HepG2 (cell line): Measurements from ENCODE around the gene SERTM2. TPM values are rescaled to one million over a fixed set of nuclear protein-coding genes. Genes with fewer than 3 reads are reported as not detected.

Experiments
- ATAC-seq: fragments of 200-7000 bp; cut with Tn5 transposase; 3 replicates; pipeline ENCODE4 v1.9.1; 2020; ENCODE audit warnings: mild to moderate bottlenecking, moderate library complexity
- BruUV-seq: library from RNA; stranded (reverse); fragments of 400-500 nt; replicated peaks from 2 replicates; lab custom pipeline; 2021; lab: Mats Ljungman, UMichigan
- CTCF ChIA-PET: fragments of 300-600 bp; formaldehyde crosslinking; extraction: SDS; loops from one replicate; lab custom pipeline; 2021; ENCODE audit warnings: low total read pairs, inconsistent platforms, low intra/inter-chr PET ratio; lab: Yijun Ruan, JAX
- POLR2A ChIA-PET: fragments of 350-600 bp; sonication (Branson Sonifier 250); formaldehyde crosslinking; loops from one replicate; lab custom pipeline; 2020; ENCODE audit warnings: antibody characterized with exemption, inconsistent platforms; lab: Yijun Ruan, JAX
- DNase-seq: peaks from one replicate; pipeline ENCODE4 v3.0.0-alpha.2; 2015; ENCODE audit warnings: low spot score
- FAIRE-seq: peaks from 3 replicates; lab custom pipeline; 2011; peaks lifted over from hg19 to GRCh38; lab: Jason Lieb, UNC
- H2AFZ ChIP-seq: one replicate; pipeline ENCODE4 v1.6.1; 2011; ENCODE audit warnings: low read length, inconsistent platforms
- H3K27ac ChIP-seq: fragments of 300-600 bp; 3 replicates; pipeline ENCODE4 v1.8.0; 2011; ENCODE audit warnings: mixed run types, mild to moderate bottlenecking, mixed read lengths, low read length, inconsistent platforms; ENCODE audit not compliant: insufficient read depth; ENCODE audit errors: extremely low read length
- H3K27me3 ChIP-seq, 2 experiments: fragments of 200-600 bp in 1 of 2; 2 replicates in 1 of 2; 3 replicates in 1 of 2; pipeline versions ENCODE4 v1.6.0 to v1.8.0; 2011; ENCODE audit warnings: low read length in 2 of 2, mild to moderate bottlenecking in 2 of 2, moderate library complexity in 2 of 2, inconsistent platforms in 1 of 2; ENCODE audit not compliant: insufficient read depth in 2 of 2, control insufficient read depth in 1 of 2
- H3K36me3 ChIP-seq, 2 experiments: fragments of 200-600 bp in 1 of 2; replicated peaks in 1 of 2; 2 replicates in 1 of 2; 3 replicates in 1 of 2; pipeline versions ENCODE4 v1.5.1 to v1.8.0; 2011; ENCODE audit warnings: low read length in 2 of 2, inconsistent platforms in 1 of 2; ENCODE audit not compliant: insufficient read depth in 2 of 2, control insufficient read depth in 1 of 2
- H3K4me1 ChIP-seq: 2 replicates; pipeline ENCODE4 v1.5.1; 2012; ENCODE audit warnings: low read length, inconsistent platforms; ENCODE audit not compliant: insufficient read depth
- H3K4me2 ChIP-seq: 2 replicates; pipeline ENCODE4 v1.6.0; 2011; ENCODE audit warnings: low read depth, low read length, inconsistent platforms
- H3K4me3 ChIP-seq, 3 experiments: fragments of 200-600 bp in 1 of 3; sonication (generic), shearing (Covaris generic) in 1 of 3; replicated peaks in 1 of 3; 2 replicates each; pipeline ENCODE4 v1.5.1; 2011 to 2016; ENCODE audit warnings: low read length in 3 of 3, inconsistent platforms in 2 of 3, low read depth in 2 of 3, mild to moderate bottlenecking in 2 of 3, control low read depth in 1 of 3, mixed read lengths in 1 of 3; ENCODE audit not compliant: insufficient read depth in 1 of 3
- H3K79me2 ChIP-seq: one replicate; pipeline ENCODE4 v1.6.1; 2011; ENCODE audit warnings: low read length, inconsistent platforms; ENCODE audit not compliant: insufficient read depth
- H3K9ac ChIP-seq: 2 replicates; pipeline ENCODE4 v1.6.0; 2011; ENCODE audit warnings: mild to moderate bottlenecking, low read depth, low read length, inconsistent platforms; ENCODE audit not compliant: insufficient read depth
- H3K9me3 ChIP-seq: 2 replicates; pipeline ENCODE4 v1.5.1; 2012; ENCODE audit warnings: mild to moderate bottlenecking, low read length
- H4K20me1 ChIP-seq: 2 replicates; pipeline ENCODE4 v1.6.0; 2011; ENCODE audit warnings: inconsistent platforms, mild to moderate bottlenecking, low read length, moderate library complexity; ENCODE audit not compliant: insufficient read depth
- ARNT ChIP-seq: fragments of 450-650 bp; IDR thresholded peaks from 2 replicates; pipeline ENCODE4 v1.6.1; 2017
- DMTF1 ChIP-seq: sonication (generic); formaldehyde crosslinking; IDR thresholded peaks from 2 replicates; pipeline ENCODE4 v1.4.0; 2020; ENCODE audit warnings: mild to moderate bottlenecking, missing genetic modification reagents
- HDAC6 ChIP-seq: fragments of 200-600 bp; sonication (generic); IDR thresholded peaks from 2 replicates; pipeline ENCODE4 v1.7.0; 2017; ENCODE audit warnings: mild to moderate bottlenecking, antibody characterized with exemption, low read length, low read depth
- HMGA1 ChIP-seq: sonication (generic); formaldehyde crosslinking; conservative IDR thresholded peaks from 2 replicates; pipeline ENCODE4 v1.4.0; 2020; ENCODE audit warnings: missing genetic modification reagents
- TAF15 ChIP-seq: fragments of 200-400 bp; formaldehyde crosslinking; IDR thresholded peaks from one replicate; pipeline ENCODE4 v1.6.1; 2018; ENCODE audit warnings: mild to moderate bottlenecking, low read depth, low read length; ENCODE audit not compliant: poor library complexity, severe bottlenecking
- ZHX2 ChIP-seq, 2 experiments: sonication (generic) in 1 of 2; formaldehyde crosslinking in 1 of 2; IDR thresholded peaks; 2 replicates each; pipeline versions ENCODE4 v1.6.1 to v1.9.0; 2014 to 2022; ENCODE audit warnings: antibody characterized with exemption in 1 of 2, borderline replicate concordance in 1 of 2, inconsistent platforms in 1 of 2, low read depth in 1 of 2, missing genetic modification reagents in 1 of 2
- in situ Hi-C: cut with HindIII; loops from 2 replicates; pipeline ENCODE4 v1.10.0; 2017; ENCODE audit warnings: low pct_unique_long_range_greater_than_20kb; ENCODE audit not compliant: extremely low pct_ligation_motif_present
- intact Hi-C: fragments of 100-400 bp; cut with micrococcal nuclease; formaldehyde crosslinking; loops from one replicate; pipeline ENCODE4 v1.10.0; 2022; ENCODE audit not compliant: unreplicated experiment
- polyA plus RNA-seq, 8 experiments: library from polyadenylated mRNA; depleted of rRNA in 3 of 8; stranded (reverse) in 7 of 8; unstranded in 1 of 8; fragments of >200 nt; fragmentation: Illumina TruSeq in 4 of 8; extraction: Trizol in 4 of 8; gene quantifications; 2 replicates each; pipeline versions ENCODE4 v1.2.1 to v1.2.3, GENCODE V29; 2011 to 2016; ENCODE audit warnings: low read depth in 4 of 8, missing spikeins in 1 of 8, mixed read lengths in 1 of 8; ENCODE audit not compliant: insufficient read depth in 1 of 8
- total RNA-seq, 5 experiments: library from RNA; depleted of rRNA; stranded (reverse); fragments of >200 nt; fragmentation: Illumina TruSeq; extraction: Trizol; gene quantifications; 2 replicates each; pipeline ENCODE4 v1.2.3, GENCODE V29; 2016; ENCODE audit warnings: low read depth in 1 of 5

Gene SERTM2
- total and polyA plus RNA-seq, 2 of the 13 experiments (the other 11 are each of a cell fraction or from before 2014, with no cell fraction given) = not detected

- CTCF ChIA-PET = no interaction called here
- Histone ChIP-seq H3K9ac (no peak overlapping the region), H3K27ac (no peak overlapping the region), H3K4me2 (no peak overlapping the region)
- intact Hi-C loops = no loop called here
- ATAC-seq = no peak
- in situ Hi-C loops = no loop called here
- no TSS peak for BruUV-seq
- TF ChIP-seq ARNT (no peak), TAF15 (no peak), HDAC6 (no peak), DMTF1 (CRISPR knock-in tag) (no peak), HMGA1 (no peak), ZHX2 (IDR thresholded peaks at IDR 0.05; ENCODE audit: low read depth) (no peak), ZHX2 (CRISPR knock-in tag; IDR thresholded peaks at IDR 0.05; ENCODE audit: borderline replicate concordance) (no peak)
- TF ChIP-seq, all 625 proteins: peak for 0
- H3K4me1 ChIP-seq = no peaks in the 10 kb centered on the region
- H4K20me1 ChIP-seq = no peaks in the 10 kb centered on the region
- H2AFZ ChIP-seq = no peak overlapping the region
- POLR2A ChIA-PET = no interaction called here
- no peak for DNase-seq
- no peaks in the 10 kb centered on the region for H3K9me3 ChIP-seq
- H3K79me2 ChIP-seq = no peaks in the 10 kb centered on the region
- no peak overlapping the region for H3K4me3 ChIP-seq
- no peak for FAIRE-seq
- H3K27me3 ChIP-seq = no peaks in the 10 kb centered on the region
- H3K36me3 ChIP-seq = no peaks in the 10 kb centered on the region
Measured at GRCh38 chrX:111483881-111484280, 27.6 kb upstream of the SERTM2 start.
